Measurements from ENCODE around the gene ME3. TPM values are rescaled to one million over a fixed set of nuclear protein-coding genes. Genes with fewer than 3 reads are reported as not detected.

ME3 gene
- total RNA-seq, 4 donors from 2014 or later = 15.9 to 94.9 (median 51.3) TPM

GRCh38 chr11:86675017-86675416, 2.6 kb upstream of the ME3 start:
- Histone ChIP-seq H3K4me1 (peaks cover 0 to 11% (median 0%) of the 10 kb centered on the region in 4 donors), H3K4me3 (no peak overlapping the region), H3K27me3 (no peaks in the 10 kb centered on the region), H3K9me3 (no peaks in the 10 kb centered on the region), H3K27ac (peak overlapping the region in 1 of 4 donors; percentile 4), H3K36me3 (no peaks in the 10 kb centered on the region)
- no peak for TF ChIP-seq CTCF (IDR thresholded peaks at IDR 0.05)
- no peak for TF ChIP-seq POLR2A (IDR thresholded peaks at IDR 0.05)
- DNase-seq = no peak

GRCh38 chr11:86673872-86674750, 1.7 kb upstream of the ME3 start:
- no peak for DNase-seq
- peak overlapping the region in 1 of 4 donors; percentile 4 for H3K27ac ChIP-seq
- H3K27me3 ChIP-seq = no peaks in the 10 kb centered on the region
- H3K9me3 ChIP-seq = no peaks in the 10 kb centered on the region
- no peak overlapping the region for H3K4me3 ChIP-seq
- no peaks in the 10 kb centered on the region for H3K36me3 ChIP-seq
- peaks cover 0 to 15% (median 0%) of the 10 kb centered on the region in 4 donors for H3K4me1 ChIP-seq
- no peak for TF ChIP-seq POLR2A (IDR thresholded peaks at IDR 0.05)
- no peak for TF ChIP-seq CTCF (IDR thresholded peaks at IDR 0.05)

GRCh38 chr11:86673055-86673843, 833 bp upstream of the ME3 start:
- no peak for DNase-seq
- no peaks in the 10 kb centered on the region for H3K27me3 ChIP-seq
- no peaks in the 10 kb centered on the region for H3K36me3 ChIP-seq
- no peak overlapping the region for H3K4me3 ChIP-seq
- H3K4me1 ChIP-seq = peaks cover 0 to 15% (median 0%) of the 10 kb centered on the region in 4 donors
- no peak for TF ChIP-seq CTCF (IDR thresholded peaks at IDR 0.05)
- no peak for TF ChIP-seq POLR2A (IDR thresholded peaks at IDR 0.05)
- H3K27ac ChIP-seq = peak overlapping the region in 1 of 4 donors; percentile 88
- H3K9me3 ChIP-seq = no peaks in the 10 kb centered on the region

- H3K4me3 ChIP-seq = peak overlapping the region; percentile 44 to 78 (median 58)
- H3K27ac ChIP-seq = peak overlapping the region; percentile 57 to 88 (median 82)
- no peaks in the 10 kb centered on the region for H3K36me3 ChIP-seq
- DNase-seq = peak in 2 of 3 donors; percentile 71 to 78
- H3K27me3 ChIP-seq = no peaks in the 10 kb centered on the region
- TF ChIP-seq CTCF (IDR thresholded peaks at IDR 0.05) (no peak), POLR2A (IDR thresholded peaks at IDR 0.05) (peak; percentile 21)
- no peaks in the 10 kb centered on the region for H3K9me3 ChIP-seq
- peaks cover 0 to 15% (median 0%) of the 10 kb centered on the region in 4 donors for H3K4me1 ChIP-seq
Measured at GRCh38 chr11:86671531-86672006, 847 bp downstream of the ME3 start.

- DNase-seq = no peak
Measured at GRCh38 chr11:86670911-86671310, 1.5 kb downstream of the ME3 start.

More at GRCh38 chr11:86670911-86671310, 1.5 kb downstream of the ME3 start:
- Histone ChIP-seq H3K27me3 (no peaks in the 10 kb centered on the region), H3K4me1 (peaks cover 0 to 15% (median 0%) of the 10 kb centered on the region in 4 donors), H3K36me3 (no peaks in the 10 kb centered on the region), H3K27ac (peak overlapping the region in 1 of 4 donors; percentile 87), H3K9me3 (no peaks in the 10 kb centered on the region), H3K4me3 (peak overlapping the region in 2 of 4 donors; percentile 44 to 59)
- no peak for TF ChIP-seq POLR2A (IDR thresholded peaks at IDR 0.05)
- no peak for TF ChIP-seq CTCF (IDR thresholded peaks at IDR 0.05)

All from Peyer's patch (tissue), 4 donors.